H1 (cell line): Measurements from ENCODE around the gene PPP2R2B. TPM values are rescaled to one million over a fixed set of nuclear protein-coding genes. Genes with fewer than 3 reads are reported as not detected.
A peak's percentile ranks its signal among the peaks of the same experiment; 100 is the strongest.

ENCODE experiments used
- CTCF ChIA-PET: fragments of 300-600 bp; sonication (Branson Sonifier 250); formaldehyde crosslinking; loops from one replicate; lab custom pipeline; 2021; ENCODE audit not compliant: partially characterized antibody; lab: Charles Lee
- POLR2A ChIA-PET: fragments of 300-600 bp; sonication (Branson Sonifier 250); formaldehyde crosslinking; loops from one replicate; lab custom pipeline; 2021; ENCODE audit warnings: inconsistent platforms; ENCODE audit not compliant: partially characterized antibody; lab: Charles Lee
- DNase-seq, 2 experiments: peaks; one replicate each; pipeline versions ENCODE4 v3.0.0 to v3.0.0-alpha.2; 2010 to 2022; ENCODE audit warnings: low spot score in 2 of 2, low read depth in 1 of 2, mixed read lengths in 1 of 2
- FAIRE-seq: peaks from 2 replicates; lab custom pipeline; 2011; peaks lifted over from hg19 to GRCh38; lab: Jason Lieb, UNC
- H2AFZ ChIP-seq: 2 replicates; pipeline ENCODE4 v1.8.1; 2012; ENCODE audit warnings: low read length, inconsistent platforms
- H2AK5ac ChIP-seq: 2 replicates; pipeline ENCODE4 v1.6.1; 2013; ENCODE audit warnings: low read depth, low read length
- H2BK120ac ChIP-seq: replicated peaks from 2 replicates; pipeline ENCODE3; 2013; ENCODE audit warnings: low read depth, low read length, inconsistent platforms
- H2BK12ac ChIP-seq: 2 replicates; pipeline ENCODE4 v1.6.1; 2013; ENCODE audit warnings: low read depth, low read length
- H2BK15ac ChIP-seq: 2 replicates; pipeline ENCODE4 v1.6.1; 2013; ENCODE audit warnings: low read length
- H2BK20ac ChIP-seq: 2 replicates; pipeline ENCODE4 v1.6.1; 2013; ENCODE audit warnings: low read length
- H2BK5ac ChIP-seq: 2 replicates; pipeline ENCODE4 v1.6.1; 2013; ENCODE audit warnings: low read depth, low read length
- H3K14ac ChIP-seq: 2 replicates; pipeline ENCODE4 v1.6.1; 2013; ENCODE audit warnings: inconsistent platforms; ENCODE audit not compliant: insufficient read length
- H3K18ac ChIP-seq: 2 replicates; pipeline ENCODE4 v1.6.1; 2013; ENCODE audit warnings: low read length; ENCODE audit errors: extremely low read depth
- H3K23ac ChIP-seq: 2 replicates; pipeline ENCODE4 v1.6.1; 2013; ENCODE audit warnings: inconsistent platforms; ENCODE audit not compliant: insufficient read length
- H3K23me2 ChIP-seq: 2 replicates; pipeline ENCODE4 v1.6.1; 2013; ENCODE audit warnings: low read depth, low read length
- H3K27ac ChIP-seq: 2 replicates; pipeline ENCODE4 v1.6.1; 2011; ENCODE audit warnings: low read depth, low read length, inconsistent platforms
- H3K27me3 ChIP-seq, 4 experiments: replicated peaks in 1 of 4; 1 replicate in 1 of 4; 2 replicates in 3 of 4; pipeline versions ENCODE4 v1.6.1 to v1.8.1; 2011 to 2013; ENCODE audit warnings: low read length in 3 of 4, mild to moderate bottlenecking in 3 of 4, inconsistent platforms in 2 of 4, mixed read lengths in 2 of 4, moderate library complexity in 1 of 4; ENCODE audit not compliant: control insufficient read depth in 3 of 4, insufficient read depth in 3 of 4; ENCODE audit errors: extremely low read depth in 1 of 4
- H3K36me3 ChIP-seq, 4 experiments: 2 replicates each; pipeline versions ENCODE4 v1.6.1 to v1.8.1; 2011 to 2013; ENCODE audit warnings: mild to moderate bottlenecking in 4 of 4, low read length in 3 of 4, moderate library complexity in 2 of 4, control low read depth in 1 of 4, inconsistent platforms in 1 of 4; ENCODE audit not compliant: insufficient read depth in 4 of 4, control insufficient read depth in 2 of 4
- H3K4ac ChIP-seq: replicated peaks from 2 replicates; pipeline ENCODE3; 2013; ENCODE audit warnings: low read length, low read depth, mixed read lengths, inconsistent platforms; ENCODE audit not compliant: insufficient read length
- H3K4me1 ChIP-seq, 4 experiments: replicated peaks in 1 of 4; 1 replicate in 1 of 4; 2 replicates in 3 of 4; pipeline versions ENCODE4 v1.6.1 to v1.8.1; 2011 to 2013; ENCODE audit warnings: low read length in 3 of 4, inconsistent platforms in 2 of 4, mixed read lengths in 1 of 4; ENCODE audit not compliant: insufficient read depth in 4 of 4, control insufficient read depth in 3 of 4
- H3K4me2 ChIP-seq, 2 experiments: 2 replicates each; pipeline versions ENCODE4 v1.6.1 to v1.8.1; 2011 to 2013; ENCODE audit warnings: low read depth in 2 of 2, low read length in 2 of 2, control low read depth in 1 of 2, inconsistent platforms in 1 of 2, mild to moderate bottlenecking in 1 of 2; ENCODE audit not compliant: insufficient read depth in 1 of 2
- H3K4me3 ChIP-seq, 4 experiments: fragments of 200-600, 300-600 bp in 1 of 4; sonication (generic), shearing (Covaris generic), sonication (Bioruptor Twin) in 1 of 4; 2 replicates each; pipeline versions ENCODE4 v1.5.1 to v1.8.1; 2011 to 2016; ENCODE audit warnings: low read length in 4 of 4, low read depth in 3 of 4, control low read depth in 2 of 4, inconsistent platforms in 2 of 4, mild to moderate bottlenecking in 2 of 4, mixed read lengths in 1 of 4, moderate library complexity in 1 of 4; ENCODE audit not compliant: insufficient read depth in 2 of 4; ENCODE audit errors: extremely low read depth in 1 of 4
- H3K56ac ChIP-seq: replicated peaks from 2 replicates; pipeline ENCODE3; 2013; ENCODE audit warnings: low read depth, mild to moderate bottlenecking, mixed read lengths, low read length, inconsistent platforms; ENCODE audit not compliant: insufficient read length
- H3K79me1 ChIP-seq: 2 replicates; pipeline ENCODE4 v1.6.1; 2013; ENCODE audit warnings: low read depth, low read length, control low read depth
- H3K79me2 ChIP-seq, 2 experiments: 2 replicates each; pipeline versions ENCODE4 v1.6.1 to v1.8.1; 2012 to 2013; ENCODE audit warnings: low read length in 2 of 2, mild to moderate bottlenecking in 2 of 2, inconsistent platforms in 1 of 2; ENCODE audit not compliant: insufficient read depth in 2 of 2, control insufficient read depth in 1 of 2
- H3K9ac ChIP-seq, 4 experiments: replicated peaks in 1 of 4; 1 replicate in 1 of 4; 2 replicates in 3 of 4; pipeline versions ENCODE4 v1.6.1 to v1.8.1; 2011 to 2013; ENCODE audit warnings: low read depth in 3 of 4, low read length in 3 of 4, control low read depth in 2 of 4, mild to moderate bottlenecking in 2 of 4, moderate library complexity in 2 of 4, inconsistent platforms in 1 of 4; ENCODE audit errors: extremely low read depth in 1 of 4
- H3K9me3 ChIP-seq, 2 experiments: 2 replicates each; pipeline versions ENCODE4 v1.6.1 to v1.8.1; 2012 to 2013; ENCODE audit warnings: mild to moderate bottlenecking in 2 of 2, moderate library complexity in 2 of 2, control low read depth in 1 of 2, inconsistent platforms in 1 of 2, low read depth in 1 of 2, low read length in 1 of 2, mixed read lengths in 1 of 2; ENCODE audit not compliant: insufficient read depth in 2 of 2
- H4K20me1 ChIP-seq, 2 experiments: replicated peaks in 1 of 2; 2 replicates each; pipeline versions ENCODE3 to v1.8.1; 2011 to 2013; ENCODE audit warnings: inconsistent platforms in 2 of 2, low read length in 2 of 2, mild to moderate bottlenecking in 1 of 2; ENCODE audit not compliant: insufficient read depth in 2 of 2, control insufficient read depth in 1 of 2
- H4K5ac ChIP-seq: 2 replicates; pipeline ENCODE4 v1.6.1; 2013; ENCODE audit warnings: low read length, low read depth, mixed read lengths, inconsistent platforms; ENCODE audit not compliant: insufficient read length
- H4K8ac ChIP-seq: 2 replicates; pipeline ENCODE4 v1.8.0; 2013; ENCODE audit warnings: mild to moderate bottlenecking, moderate library complexity, low read length, inconsistent platforms; ENCODE audit not compliant: insufficient read depth; ENCODE audit errors: extremely low read depth
- H4K91ac ChIP-seq: replicated peaks from 2 replicates; pipeline ENCODE3; 2013; ENCODE audit warnings: low read length, mixed read lengths, inconsistent platforms; ENCODE audit not compliant: insufficient read length
- CTBP2 ChIP-seq: IDR thresholded peaks from 2 replicates; pipeline ENCODE4 v1.7.0; 2011; ENCODE audit warnings: borderline replicate concordance, mild to moderate bottlenecking, moderate library complexity, mixed read lengths, low read length; ENCODE audit not compliant: insufficient read depth, insufficient read length
- EP300 ChIP-seq, 2 experiments: IDR thresholded peaks; 1 replicate in 1 of 2; 2 replicates in 1 of 2; pipeline ENCODE4 v1.6.1; 2011 to 2012; ENCODE audit warnings: low read depth in 2 of 2, low read length in 2 of 2, mild to moderate bottlenecking in 2 of 2, borderline replicate concordance in 1 of 2, inconsistent platforms in 1 of 2, moderate library complexity in 1 of 2
- FOSL1 ChIP-seq: IDR thresholded peaks from 2 replicates; pipeline ENCODE4 v1.6.1; 2011; ENCODE audit warnings: mild to moderate bottlenecking, low read depth, low read length, moderate library complexity; ENCODE audit not compliant: insufficient read depth
- POLR2AphosphoS5 ChIP-seq: IDR thresholded peaks from 2 replicates; pipeline ENCODE4 v1.6.1; 2011; ENCODE audit warnings: low read depth, low read length
- RAD21 ChIP-seq, 2 experiments: IDR thresholded peaks in 1 of 2; conservative IDR thresholded peaks in 1 of 2; 2 replicates each; pipeline ENCODE4 v1.6.1; 2011; ENCODE audit warnings: low read depth in 2 of 2, low read length in 2 of 2, improper control_type of control experiment in 1 of 2, inconsistent platforms in 1 of 2, mild to moderate bottlenecking in 1 of 2, moderate library complexity in 1 of 2
- SIX5 ChIP-seq: IDR thresholded peaks from 2 replicates; pipeline ENCODE4 v1.6.1; 2011; ENCODE audit warnings: mild to moderate bottlenecking, low read depth, low read length
- TAF7 ChIP-seq: optimal IDR thresholded peaks from 2 replicates; pipeline ENCODE3; 2011; ENCODE audit warnings: low read depth, mild to moderate bottlenecking, inconsistent platforms, low read length, moderate library complexity, borderline replicate concordance
- WGBS, 2 experiments: shearing (Covaris generic) in 1 of 2; methylation state at CpG; one replicate each; pipeline versions ENCODE4 v1.1.6 to v1.1.7; 2013 to 2015; ENCODE audit warnings: low lambda C conversion rate in 2 of 2, mixed read lengths in 2 of 2, inconsistent platforms in 1 of 2, low coverage in 1 of 2, missing lambda C conversion rate in 1 of 2; ENCODE audit not compliant: insufficient replicate concordance in 2 of 2, insufficient coverage in 1 of 2, insufficient read length in 1 of 2; ENCODE audit errors: extremely low coverage in 1 of 2, missing lambda C conversion rate in 1 of 2; 5-methylcytosine and 5-hydroxymethylcytosine counted together
- polyA plus RNA-seq, 7 experiments: library from polyadenylated mRNA; depleted of rRNA in 3 of 7; stranded (reverse) in 5 of 7; unstranded in 2 of 7; fragments of >200 nt in 5 of 7; fragments of 200-250 nt in 2 of 7; gene quantifications; 1 replicate in 5 of 7; 2 replicates in 1 of 7; 4 replicates in 1 of 7; pipeline versions ENCODE4 v1.2.1 to v1.2.3, GENCODE V29; 2011 to 2013; ENCODE audit warnings: missing spikeins in 2 of 7, mixed read lengths in 2 of 7
- total RNA-seq: library from RNA; stranded (reverse); fragmentation: NEBNext Ultra II Directional; extraction: Animal tissue kit (Norgen Biotek cat#: 25700); gene quantifications from 2 replicates; pipeline ENCODE4 v1.2.1, GENCODE V29; 2021
- TF ChIP-seq, protein P1 (sequence below): IDR thresholded peaks from 2 replicates; pipeline ENCODE4 v1.6.1; 2011; ENCODE audit warnings: low read length, improper control_type of control experiment
- TF ChIP-seq, protein P2 (sequence below): IDR thresholded peaks from 2 replicates; pipeline ENCODE4 v1.6.1; 2012; ENCODE audit warnings: inconsistent platforms

The PPP2R2B gene
- total and polyA plus RNA-seq, 2 of the 8 experiments (the other 6 are each of a cell fraction or from before 2014, with no cell fraction given) = 21.1 to 37.1 TPM

DNA sequence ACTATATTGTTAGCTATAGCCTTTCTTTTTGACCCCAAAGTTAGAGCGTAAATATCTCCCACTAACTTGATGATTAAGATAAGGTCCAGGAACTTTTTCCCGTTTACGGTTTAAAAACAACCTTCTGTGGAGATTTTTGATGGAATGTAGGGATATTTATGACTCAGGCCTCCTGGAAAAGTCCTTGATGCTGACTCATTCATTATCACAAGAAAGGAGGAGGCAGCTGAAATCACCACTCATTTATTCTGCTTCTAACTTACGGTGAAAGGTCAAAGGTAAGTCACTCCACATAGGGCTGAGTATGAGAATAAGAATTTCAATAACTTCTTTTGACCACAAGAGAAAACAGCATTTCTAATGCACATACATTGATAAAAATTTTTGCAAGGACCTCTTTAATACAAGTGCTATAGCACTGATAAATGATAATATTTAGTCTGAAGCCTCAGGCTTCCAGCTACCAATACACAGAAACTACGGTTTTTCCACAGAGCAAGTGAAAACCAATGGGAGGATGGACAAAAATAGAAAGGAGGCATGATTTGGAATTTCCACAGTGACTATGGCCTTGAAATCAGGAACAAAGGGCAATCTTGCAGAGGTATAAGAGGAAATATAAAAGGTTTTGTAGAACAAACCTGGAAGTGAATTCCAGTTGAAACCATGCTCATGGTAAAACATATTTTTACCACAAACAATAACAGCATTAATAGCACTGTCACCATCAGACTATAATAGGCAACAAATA, 146.5 kb downstream of the PPP2R2B start:
- Histone ChIP-seq H2BK12ac (no peak overlapping the region), H4K5ac (no peak overlapping the region), H2AK5ac (no peak overlapping the region), H2BK20ac (no peak overlapping the region), H3K56ac (no peak overlapping the region), H3K79me2 (no peaks in the 10 kb centered on the region), H4K91ac (no peak overlapping the region), H3K23ac (no peak overlapping the region), H3K79me1 (no peaks in the 10 kb centered on the region), H3K27me3 (no peaks in the 10 kb centered on the region), H3K27ac (no peak overlapping the region), H3K4me3 (peak overlapping the region in 1 of 4 experiments; percentile 6; a peak in 1 of 8 replicates), H3K9me3 (peaks cover 26 to 32% of the 10 kb centered on the region in 2 experiments), H3K14ac (no peak overlapping the region), H3K18ac (no peak overlapping the region), H3K4ac (no peak overlapping the region), H3K4me1 (no peaks in the 10 kb centered on the region; a peak in 3 of 7 replicates), H2BK15ac (no peak overlapping the region), H4K20me1 (no peaks in the 10 kb centered on the region), H2BK5ac (no peak overlapping the region), H2AFZ (no peak overlapping the region), H4K8ac (no peak overlapping the region), H3K4me2 (no peak overlapping the region), H3K36me3 (peaks cover 0 to 23% (median 0%) of the 10 kb centered on the region in 4 experiments; a peak in 3 of 8 replicates), H2BK120ac (no peak overlapping the region), H3K9ac (no peak overlapping the region), H3K23me2 (no peaks in the 10 kb centered on the region)
- 78% methylated on average over 5 of the region's 5 CpGs; no CpG with 5 or more reads in 1 of the 2 experiments for WGBS, 2 experiments
- ChIA-PET POLR2A (interaction anchor here (1.3 kb wide), 1 partner anchor 12 kb away, joined by 6 read pairs; no protein-coding TSS in a partner anchor), CTCF (interaction anchor here (0.7 to 2.9 kb wide), 3 partner anchors 25 to 1956 kb away, joined by 3 to 12 read pairs (median 10); no protein-coding TSS in a partner anchor)
- no peak for FAIRE-seq
- no peak for DNase-seq
- TF ChIP-seq RAD21 (IDR thresholded peaks at IDR 0.05 in 1 of 2, conservative IDR thresholded peaks at IDR 0.05 in 1 of 2; ENCODE audit: low read depth in 2 of 2, low read length in 2 of 2) (no peak), POLR2AphosphoS5 (no peak), CTBP2 (no peak), TAF7 (no peak), SIX5 (no peak), FOSL1 (no peak), EP300 (IDR thresholded peaks at IDR 0.05; ENCODE audit: borderline replicate concordance in 1 of 2, low read depth in 2 of 2, low read length in 2 of 2) (no peak)
- TF ChIP-seq, protein P1, sequence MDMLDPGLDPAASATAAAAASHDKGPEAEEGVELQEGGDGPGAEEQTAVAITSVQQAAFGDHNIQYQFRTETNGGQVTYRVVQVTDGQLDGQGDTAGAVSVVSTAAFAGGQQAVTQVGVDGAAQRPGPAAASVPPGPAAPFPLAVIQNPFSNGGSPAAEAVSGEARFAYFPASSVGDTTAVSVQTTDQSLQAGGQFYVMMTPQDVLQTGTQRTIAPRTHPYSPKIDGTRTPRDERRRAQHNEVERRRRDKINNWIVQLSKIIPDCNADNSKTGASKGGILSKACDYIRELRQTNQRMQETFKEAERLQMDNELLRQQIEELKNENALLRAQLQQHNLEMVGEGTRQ = no peak
- TF ChIP-seq, protein P2, sequence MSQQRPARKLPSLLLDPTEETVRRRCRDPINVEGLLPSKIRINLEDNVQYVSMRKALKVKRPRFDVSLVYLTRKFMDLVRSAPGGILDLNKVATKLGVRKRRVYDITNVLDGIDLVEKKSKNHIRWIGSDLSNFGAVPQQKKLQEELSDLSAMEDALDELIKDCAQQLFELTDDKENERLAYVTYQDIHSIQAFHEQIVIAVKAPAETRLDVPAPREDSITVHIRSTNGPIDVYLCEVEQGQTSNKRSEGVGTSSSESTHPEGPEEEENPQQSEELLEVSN = no peak
